Placental epithelial cell (primary cell): Measurements from ENCODE around the gene CAB39L. TPM values are rescaled to one million over a fixed set of nuclear protein-coding genes. Genes with fewer than 3 reads are reported as not detected.

Source experiments
- total RNA-seq: library from RNA; depleted of rRNA; stranded (reverse); fragments of >200 nt; gene quantifications from 2 replicates; pipeline ENCODE4 v1.2.3, GENCODE V29; 2012

Gene CAB39L
- total RNA-seq, result 8.5 and 14.5 TPM in 2 replicates

DNA sequence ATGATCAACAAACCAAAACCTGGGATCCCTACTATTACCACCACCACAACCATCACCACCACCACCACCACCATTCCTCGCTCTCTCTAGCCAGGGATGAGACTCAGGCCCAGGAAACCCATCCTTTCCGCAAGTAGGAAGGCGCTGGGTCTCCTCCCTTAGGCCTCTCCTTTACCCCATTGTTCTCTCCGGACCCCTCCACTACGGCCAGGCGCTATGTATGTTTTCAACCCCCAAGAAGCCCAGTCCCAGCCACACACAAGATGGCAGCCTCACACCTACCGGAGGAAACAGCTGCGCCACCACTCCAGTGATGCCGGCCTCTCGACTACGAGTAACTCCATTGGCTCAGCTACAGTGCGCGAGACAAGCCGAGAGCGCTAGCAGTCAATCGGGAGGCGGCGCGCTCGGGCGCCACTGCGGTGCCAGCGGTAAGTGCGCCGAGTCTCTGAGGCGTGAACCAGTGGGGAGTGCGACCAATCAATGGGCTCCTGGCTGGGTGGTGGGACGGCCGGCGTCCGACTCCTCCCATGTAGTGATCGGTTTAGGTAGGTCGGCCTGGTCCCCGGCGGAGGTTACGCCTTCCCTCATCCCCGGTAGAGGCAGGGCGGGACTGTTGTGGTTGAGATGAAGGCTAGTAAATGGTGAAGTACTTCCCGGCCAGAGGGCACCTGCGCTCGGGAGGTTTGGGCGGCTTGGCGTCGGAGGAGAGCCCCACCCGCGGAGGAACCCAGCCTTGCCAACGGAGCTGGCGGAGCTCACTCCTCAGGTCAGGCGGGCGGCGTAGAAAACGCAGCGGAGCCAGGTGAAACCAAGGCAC is at the start of gene CAB39L, which contains the start of gene SETDB2:
Gene CAB39L (minus strand): TSS at position 361 of the 820 bp plus-strand sequence. CDS start 61,154 bp downstream, outside the sequence.
Gene SETDB2 (plus strand): TSS at position 571 of the 820 bp plus-strand sequence. CDS start 7,620 bp downstream, outside the sequence.

Other genes starting within 250 kb of the CAB39L start
- 0.22 TPM in 1 of 2 replicates, not detected in the other for gene MLNR, start 223.7 kb downstream of the CAB39L start, total RNA-seq
- gene CDADC1, start 196.1 kb downstream of the CAB39L start, total RNA-seq, result 2.0 and 2.7 TPM in 2 replicates
- gene SETDB2, start 210 bp upstream of the CAB39L start, total RNA-seq, result 7.5 and 7.9 TPM in 2 replicates
- gene PHF11, start 51.9 kb upstream of the CAB39L start, total RNA-seq, result 12.8 and 15.3 TPM in 2 replicates
- 10.1 and 10.6 TPM in 2 replicates for gene RCBTB1, start 141.5 kb upstream of the CAB39L start, total RNA-seq
- 1.1 and 1.6 TPM in 2 replicates for gene ARL11, start 184.4 kb upstream of the CAB39L start, total RNA-seq
- 24.7 and 47.8 TPM in 2 replicates for gene EBPL, start 247.4 kb upstream of the CAB39L start, total RNA-seq